ENCODE measurements around the gene TMEM255B. TPM values are rescaled to one million over a fixed set of nuclear protein-coding genes. Genes with fewer than 3 reads are reported as not detected.

The TMEM255B gene
- total and polyA plus RNA-seq, 2 donors (not counting 3 experiments of a cell fraction or from before 2014, with no cell fraction given): 105 to 121 TPM

DNA sequence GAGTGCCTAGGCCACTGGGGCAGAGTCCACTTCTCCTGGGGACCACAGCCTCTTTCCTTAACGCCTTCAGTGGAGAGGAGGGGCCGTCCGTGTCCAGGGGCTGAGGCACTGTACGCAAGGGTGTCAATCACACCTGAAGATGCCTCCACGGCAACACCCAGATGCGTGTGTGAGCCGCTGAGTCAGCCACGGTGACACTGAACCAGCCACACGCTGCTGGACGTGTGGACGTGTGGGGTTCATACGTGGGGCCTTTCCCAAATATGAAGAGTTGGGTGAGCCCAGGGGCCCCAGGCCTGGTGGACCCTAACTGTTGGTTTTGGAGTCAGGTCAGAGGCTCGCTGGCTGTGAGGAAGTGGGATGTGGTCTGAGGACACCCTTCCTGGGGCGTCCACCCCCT, 51.6 kb downstream of the TMEM255B start:
- Histone ChIP-seq H3K4me1 (ENCODE audit: control insufficient read depth, extremely low read depth, insufficient read depth, low read length) (no peaks in the 10 kb centered on the region), H3K9me3 (replicated peaks; ENCODE audit: control insufficient read depth, insufficient read depth, low read length) (peaks cover 5% of the 10 kb centered on the region), H3K4me2 (ENCODE audit: insufficient read depth, low read length) (no peak overlapping the region), H3K27ac (ENCODE audit: insufficient read depth, low read depth, low read length) (no peak overlapping the region), H3K9me1 (replicated peaks; ENCODE audit: control insufficient read depth, extremely low read depth, insufficient read depth, low read length) (no peaks in the 10 kb centered on the region), H3K79me2 (ENCODE audit: control insufficient read depth, insufficient read depth, low read length) (no peaks in the 10 kb centered on the region), H3K27me3 (ENCODE audit: control insufficient read depth in 2 of 2, insufficient read depth in 2 of 2, low read length in 2 of 2) (no peaks in the 10 kb centered on the region), H3K9ac (replicated peaks; ENCODE audit: extremely low read depth, insufficient read depth, low read length) (no peak overlapping the region), H3K36me3 (ENCODE audit: control insufficient read depth in 2 of 2, extremely low read depth in 1 of 2, insufficient read depth in 2 of 2, low read length in 2 of 2) (peaks cover 0 to 3% of the 10 kb centered on the region in 2 experiments), H4K20me1 (replicated peaks; ENCODE audit: control insufficient read depth, extremely low read depth, insufficient read depth, low read length) (no peaks in the 10 kb centered on the region), H2AFZ (ENCODE audit: low read depth, low read length) (no peak overlapping the region), H3K4me3 (replicated peaks in 1 of 3; ENCODE audit: insufficient read depth in 1 of 3, low read depth in 1 of 3, low read length in 3 of 3) (no peak overlapping the region)
- no peak for TF ChIP-seq POLR2A (IDR thresholded peaks at IDR 0.05; ENCODE audit: low read depth, low read length)
- TF ChIP-seq FOS (IDR thresholded peaks at IDR 0.05; ENCODE audit: borderline replicate concordance, insufficient read depth, low read length): no peak
- TF ChIP-seq POLR2AphosphoS5 (IDR thresholded peaks at IDR 0.05; ENCODE audit: insufficient read depth, low read depth, low read length): no peak
- TF ChIP-seq, protein P1, sequence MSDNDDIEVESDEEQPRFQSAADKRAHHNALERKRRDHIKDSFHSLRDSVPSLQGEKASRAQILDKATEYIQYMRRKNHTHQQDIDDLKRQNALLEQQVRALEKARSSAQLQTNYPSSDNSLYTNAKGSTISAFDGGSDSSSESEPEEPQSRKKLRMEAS (IDR thresholded peaks at IDR 0.05; ENCODE audit: insufficient read depth, insufficient read length): no peak
- no peak for TF ChIP-seq MYC (IDR thresholded peaks at IDR 0.05; ENCODE audit: low read depth, low read length)
- TF ChIP-seq EZH2 (IDR thresholded peaks at IDR 0.05; ENCODE audit: borderline replicate concordance, low read depth, low read length, severe bottlenecking): no peak
- no peak for TF ChIP-seq JUN (IDR thresholded peaks at IDR 0.05; ENCODE audit: borderline replicate concordance, insufficient read depth, insufficient read length, low read depth)
- TF ChIP-seq, protein P2, sequence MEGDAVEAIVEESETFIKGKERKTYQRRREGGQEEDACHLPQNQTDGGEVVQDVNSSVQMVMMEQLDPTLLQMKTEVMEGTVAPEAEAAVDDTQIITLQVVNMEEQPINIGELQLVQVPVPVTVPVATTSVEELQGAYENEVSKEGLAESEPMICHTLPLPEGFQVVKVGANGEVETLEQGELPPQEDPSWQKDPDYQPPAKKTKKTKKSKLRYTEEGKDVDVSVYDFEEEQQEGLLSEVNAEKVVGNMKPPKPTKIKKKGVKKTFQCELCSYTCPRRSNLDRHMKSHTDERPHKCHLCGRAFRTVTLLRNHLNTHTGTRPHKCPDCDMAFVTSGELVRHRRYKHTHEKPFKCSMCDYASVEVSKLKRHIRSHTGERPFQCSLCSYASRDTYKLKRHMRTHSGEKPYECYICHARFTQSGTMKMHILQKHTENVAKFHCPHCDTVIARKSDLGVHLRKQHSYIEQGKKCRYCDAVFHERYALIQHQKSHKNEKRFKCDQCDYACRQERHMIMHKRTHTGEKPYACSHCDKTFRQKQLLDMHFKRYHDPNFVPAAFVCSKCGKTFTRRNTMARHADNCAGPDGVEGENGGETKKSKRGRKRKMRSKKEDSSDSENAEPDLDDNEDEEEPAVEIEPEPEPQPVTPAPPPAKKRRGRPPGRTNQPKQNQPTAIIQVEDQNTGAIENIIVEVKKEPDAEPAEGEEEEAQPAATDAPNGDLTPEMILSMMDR (IDR thresholded peaks at IDR 0.05; ENCODE audit: extremely low read depth in 1 of 2, insufficient read depth in 1 of 2, low read depth in 1 of 2, low read length in 2 of 2): no peak
- TF ChIP-seq GATA2 (IDR thresholded peaks at IDR 0.05; ENCODE audit: insufficient read depth, insufficient read length, low read depth, low read length): no peak
- no peak for DNase-seq (ENCODE audit: low read depth, low spot score)
- dilution Hi-C loops (cut with MboI; ENCODE audit: extremely low pct_ligation_motif_present, low sequenced_read_pairs): no loop called here
- ChIA-PET CTCF (no interaction called here), POLR2A (no interaction called here)
- BruUV-seq (replicated peaks): no TSS peak
- intact Hi-C loops (cut with micrococcal nuclease): no loop called here
- no peak for FAIRE-seq
